ENCODE data around the gene UMODL1.
A peak's percentile ranks its signal among the peaks of the same experiment; 100 is the strongest.

The UMODL1 gene

DNA sequence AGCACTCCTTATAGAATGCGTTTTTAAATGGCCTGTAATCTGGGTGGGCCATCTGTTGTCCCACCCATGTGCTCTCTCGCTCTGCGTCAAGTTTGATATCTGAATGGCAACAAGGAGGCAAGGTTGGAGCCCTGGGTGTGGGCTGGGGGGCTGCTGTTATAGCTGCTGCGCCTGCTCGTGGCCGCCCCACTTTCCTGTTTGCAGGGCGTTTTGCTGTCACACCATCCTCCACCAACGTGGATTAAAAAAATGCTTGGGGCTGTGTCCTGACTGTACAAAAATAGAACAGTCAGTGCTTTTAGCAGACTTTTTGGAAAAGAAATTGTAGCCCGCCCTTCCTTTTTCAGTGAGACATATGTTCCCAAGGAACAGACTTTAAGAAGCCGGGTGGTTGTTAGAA is 25.4 kb downstream of the UMODL1 start:
- no peak for DNase-seq (ENCODE audit: low read depth)

- DNase-seq (ENCODE audit: low read depth): no peak
Observed at GRCh38 chr21:42097274-42097673, 26.2 kb downstream of the UMODL1 start.

GRCh38 chr21:42097860-42098454 is 26.8 kb downstream of the UMODL1 start:
- no peak for DNase-seq (ENCODE audit: low read depth)

DNA sequence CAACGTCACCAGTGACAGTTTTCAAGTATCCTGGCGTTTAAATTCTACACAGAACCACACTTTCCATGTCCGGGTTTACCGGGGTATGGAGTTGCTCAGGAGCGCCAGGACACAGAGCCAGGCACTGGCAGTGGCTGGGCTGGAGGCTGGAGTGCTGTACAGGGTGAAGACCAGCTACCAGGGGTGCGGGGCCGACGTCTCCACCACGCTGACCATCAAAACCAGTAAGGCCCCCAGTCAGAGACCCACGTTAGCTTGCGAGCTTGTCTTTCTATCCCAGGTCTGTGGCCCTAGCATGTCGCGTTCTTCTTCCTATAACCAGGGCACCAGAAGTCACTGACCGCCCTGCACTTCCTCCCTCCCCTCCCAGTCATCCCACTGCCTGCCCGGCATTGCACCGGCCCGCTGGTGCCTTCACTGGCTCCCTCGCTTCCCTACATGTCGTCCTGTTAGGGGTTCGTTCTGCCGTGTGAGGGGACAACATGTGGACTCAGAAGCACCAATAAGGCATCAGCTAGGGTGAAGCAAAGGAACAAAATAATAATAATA is 27.9 kb downstream of the UMODL1 start:
- DNase-seq (ENCODE audit: low read depth): no peak

- DNase-seq (ENCODE audit: low read depth): no peak
Observed at GRCh38 chr21:42101246-42101645, 30.1 kb downstream of the UMODL1 start.

- DNase-seq (ENCODE audit: low read depth): no peak
Observed at GRCh38 chr21:42102076-42102475, 31.0 kb downstream of the UMODL1 start.

GRCh38 chr21:42102526-42102925 is 31.4 kb downstream of the UMODL1 start:
- DNase-seq (ENCODE audit: low read depth): no peak

DNA sequence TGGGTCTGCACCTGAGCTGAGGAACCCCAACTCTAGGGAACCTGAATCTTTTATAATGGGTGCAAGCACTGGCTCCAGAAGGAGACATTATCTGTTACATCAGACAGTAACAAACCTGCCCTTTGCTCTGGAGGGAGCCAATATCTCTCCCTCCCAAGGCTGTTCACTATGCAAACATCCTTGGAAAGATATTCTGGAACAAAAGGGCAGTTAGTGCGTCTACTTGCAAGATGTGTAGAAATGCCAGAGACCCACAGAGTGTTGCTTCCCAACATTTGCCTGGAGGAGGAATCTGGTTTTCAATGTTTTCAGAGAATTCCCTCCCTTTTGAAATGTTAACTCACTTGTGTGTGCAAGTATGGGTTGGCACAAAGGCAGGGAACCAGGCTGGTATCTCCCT is 31.9 kb downstream of the UMODL1 start:
- no peak for DNase-seq (ENCODE audit: low read depth)

DNA sequence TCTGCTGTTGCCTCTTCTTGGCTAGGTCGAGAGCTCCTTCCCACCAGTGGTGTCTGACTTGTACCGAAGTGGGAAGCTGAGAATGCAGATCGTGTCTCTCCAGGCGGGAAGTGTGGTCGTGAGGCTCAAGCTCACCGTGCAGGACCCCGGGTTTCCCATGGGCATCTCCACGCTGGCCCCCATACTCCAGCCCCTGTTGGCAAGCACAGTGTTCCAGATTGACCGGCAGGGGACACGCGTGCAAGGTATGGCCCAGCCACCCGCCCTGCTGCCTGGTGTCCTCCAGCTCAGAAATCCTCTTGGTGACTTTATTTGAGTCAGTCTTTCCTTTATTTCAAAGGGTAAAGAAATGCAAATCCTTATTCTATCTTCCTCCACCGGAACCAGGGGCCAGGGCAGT is 32.7 kb downstream of the UMODL1 start:
- DNase-seq (ENCODE audit: low read depth): no peak

- DNase-seq (ENCODE audit: low read depth): no peak
Observed at GRCh38 chr21:42105476-42106315, 34.6 kb downstream of the UMODL1 start.

DNA sequence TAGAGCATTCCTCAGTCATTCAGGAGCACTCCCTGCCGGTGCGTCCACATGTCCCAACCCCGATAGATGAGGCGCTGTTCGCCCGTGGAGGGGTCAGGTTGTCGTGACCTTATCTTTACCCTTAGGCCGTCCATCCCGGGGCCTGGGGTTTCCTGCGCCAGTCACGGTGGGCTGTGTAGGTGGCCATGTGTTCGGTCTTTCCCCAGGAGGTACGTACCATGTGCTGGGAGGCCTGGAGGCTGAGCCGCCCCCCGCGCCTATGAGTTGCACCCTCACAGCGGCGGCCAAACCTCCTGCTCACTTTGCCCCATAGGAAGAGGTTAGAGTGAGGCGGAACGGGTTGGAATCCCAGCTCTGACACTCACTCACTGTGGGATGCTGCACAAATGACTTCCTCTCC is 35.3 kb downstream of the UMODL1 start:
- no peak for DNase-seq (ENCODE audit: low read depth)

- no peak for DNase-seq (ENCODE audit: low read depth)
Observed at GRCh38 chr21:42107177-42107880, 36.2 kb downstream of the UMODL1 start.

DNA sequence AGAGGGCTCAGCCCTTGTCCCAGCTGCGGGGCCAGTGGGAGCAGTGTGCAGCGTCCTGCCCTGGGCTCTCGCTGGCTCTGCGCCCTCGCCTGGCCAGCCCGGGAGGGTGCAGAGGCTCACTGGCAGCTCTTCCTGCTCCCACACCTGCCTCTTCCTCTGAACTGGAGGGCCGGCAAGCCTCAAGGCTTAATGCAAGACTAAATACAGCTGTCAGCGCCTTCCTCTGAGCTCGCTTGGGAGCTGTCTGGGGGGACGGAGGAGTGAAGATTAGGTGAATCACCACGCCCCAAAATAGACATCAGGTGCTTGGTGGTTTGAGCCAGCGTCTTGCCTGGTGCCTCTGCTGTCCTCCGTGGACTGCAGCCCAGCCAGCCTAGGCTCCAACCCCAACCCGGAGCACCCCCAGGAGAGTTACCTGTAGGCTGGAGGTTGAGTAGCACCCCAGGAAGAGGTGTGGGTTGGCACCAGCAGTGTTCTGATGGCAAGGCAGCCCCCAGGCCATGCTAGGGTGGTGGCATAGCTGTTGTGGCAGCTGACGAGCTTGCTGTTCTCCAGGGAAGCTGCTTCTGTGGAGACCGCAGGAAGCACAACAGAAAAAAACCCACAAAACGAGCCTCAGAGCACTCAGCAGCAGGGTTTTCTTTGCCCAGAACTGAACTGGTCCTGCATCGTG is 36.9 kb downstream of the UMODL1 start:
- DNase-seq (ENCODE audit: low read depth): peak; percentile 34

- DNase-seq (ENCODE audit: low read depth): no peak
Observed at GRCh38 chr21:42108554-42109340, 37.6 kb downstream of the UMODL1 start.

GRCh38 chr21:42109473-42109872 is 38.4 kb downstream of the UMODL1 start:
- DNase-seq (ENCODE audit: low read depth): no peak

GRCh38 chr21:42109873-42110525 is 38.9 kb downstream of the UMODL1 start:
- no peak for DNase-seq (ENCODE audit: low read depth)

DNA sequence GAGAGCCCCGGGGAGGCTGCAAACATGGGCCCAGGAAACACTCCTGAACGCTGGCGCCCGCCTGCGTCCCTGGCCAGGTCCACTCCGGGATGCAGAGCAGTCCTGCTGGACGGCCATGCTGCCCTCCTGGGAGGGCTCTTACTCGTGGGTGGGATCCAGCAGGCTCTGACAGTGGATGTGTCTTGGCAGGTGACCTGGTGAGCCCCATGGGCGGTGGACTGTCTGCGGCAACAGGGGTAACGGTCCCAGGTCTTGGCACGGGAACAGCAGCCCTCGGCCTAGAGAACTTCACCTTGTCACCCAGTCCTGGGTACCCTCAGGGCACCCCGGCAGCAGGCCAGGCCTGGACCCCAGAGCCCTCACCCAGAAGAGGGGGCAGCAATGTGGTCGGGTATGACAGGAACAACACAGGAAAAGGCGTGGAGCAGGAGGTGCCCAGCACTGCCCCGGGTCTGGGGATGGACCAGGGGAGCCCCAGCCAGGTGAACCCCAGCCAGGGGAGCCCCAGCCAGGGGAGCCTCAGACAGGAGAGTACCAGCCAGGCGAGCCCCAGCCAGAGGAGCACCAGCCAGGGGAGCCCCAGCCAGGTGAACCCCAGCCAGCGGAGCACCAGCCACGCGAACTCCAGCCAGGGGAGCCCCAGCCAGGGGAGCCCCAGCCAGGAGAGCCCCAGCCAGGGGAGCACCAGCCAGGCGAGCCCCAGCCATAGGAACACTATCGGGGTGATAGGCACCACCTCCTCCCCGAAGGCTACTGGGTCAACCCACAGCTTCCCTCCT is 39.8 kb downstream of the UMODL1 start:
- no peak for DNase-seq (ENCODE audit: low read depth)

- DNase-seq (ENCODE audit: low read depth): no peak
Observed at GRCh38 chr21:42111470-42111743, 40.3 kb downstream of the UMODL1 start.

GRCh38 chr21:42111811-42112210 is 40.7 kb downstream of the UMODL1 start:
- no peak for DNase-seq (ENCODE audit: low read depth)

- no peak for DNase-seq (ENCODE audit: low read depth)
Observed at GRCh38 chr21:42112238-42112637, 41.1 kb downstream of the UMODL1 start.

All from activated gamma-delta T cell treated with anti-CD3 and anti-CD28 coated beads, Interleukin-2, amount 50 U/mL, for 16 hours (primary cell).